ENCODE data around the gene KAT6B. TPM values are rescaled to one million over a fixed set of nuclear protein-coding genes. Genes with fewer than 3 reads are reported as not detected.
A peak's percentile ranks its signal among the peaks of the same experiment; 100 is the strongest.

Gene KAT6B
- total RNA-seq, 2 donors from 2014 or later = 25.3 to 39.1 TPM

DNA sequence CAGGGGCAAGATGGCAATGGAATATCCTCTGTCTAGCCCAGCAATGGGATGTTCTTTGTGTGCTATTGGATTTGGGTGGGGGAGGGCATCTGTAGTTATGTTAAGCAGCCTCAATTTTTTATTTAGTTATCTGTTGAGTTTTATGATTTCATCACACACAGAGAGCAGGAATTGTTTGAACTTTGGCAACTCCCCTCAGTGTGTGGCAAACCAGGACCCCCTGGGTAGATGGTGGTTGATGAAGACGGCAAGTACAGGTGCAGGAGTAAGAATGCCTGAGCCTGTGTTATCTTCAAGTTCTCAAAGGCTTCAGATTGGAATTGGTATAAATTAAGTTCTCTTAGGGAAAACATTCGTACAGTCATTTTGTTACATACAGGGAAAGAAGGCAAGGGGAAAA is 142.7 kb downstream of the KAT6B start:
- H3K9ac ChIP-seq (ENCODE audit: extremely low read depth, low read length, poor library complexity, severe bottlenecking) = no peak overlapping the region
- Mint-ChIP-seq H3K4me1 (peaks cover 24% of the 10 kb centered on the region), H3K27ac (no peak overlapping the region), H3K4me3 (no peak overlapping the region), H3K9me3 (peaks cover 3% of the 10 kb centered on the region), H3K27me3 (ENCODE audit: insufficient read depth) (no peaks in the 10 kb centered on the region), H3K36me3 (ENCODE audit: low read depth) (peaks cover 13% of the 10 kb centered on the region)
- no peaks in the 10 kb centered on the region for H3K36me3 ChIP-seq (ENCODE audit: control insufficient read depth, insufficient read depth, low read length)
- TF ChIP-seq, protein P1, sequence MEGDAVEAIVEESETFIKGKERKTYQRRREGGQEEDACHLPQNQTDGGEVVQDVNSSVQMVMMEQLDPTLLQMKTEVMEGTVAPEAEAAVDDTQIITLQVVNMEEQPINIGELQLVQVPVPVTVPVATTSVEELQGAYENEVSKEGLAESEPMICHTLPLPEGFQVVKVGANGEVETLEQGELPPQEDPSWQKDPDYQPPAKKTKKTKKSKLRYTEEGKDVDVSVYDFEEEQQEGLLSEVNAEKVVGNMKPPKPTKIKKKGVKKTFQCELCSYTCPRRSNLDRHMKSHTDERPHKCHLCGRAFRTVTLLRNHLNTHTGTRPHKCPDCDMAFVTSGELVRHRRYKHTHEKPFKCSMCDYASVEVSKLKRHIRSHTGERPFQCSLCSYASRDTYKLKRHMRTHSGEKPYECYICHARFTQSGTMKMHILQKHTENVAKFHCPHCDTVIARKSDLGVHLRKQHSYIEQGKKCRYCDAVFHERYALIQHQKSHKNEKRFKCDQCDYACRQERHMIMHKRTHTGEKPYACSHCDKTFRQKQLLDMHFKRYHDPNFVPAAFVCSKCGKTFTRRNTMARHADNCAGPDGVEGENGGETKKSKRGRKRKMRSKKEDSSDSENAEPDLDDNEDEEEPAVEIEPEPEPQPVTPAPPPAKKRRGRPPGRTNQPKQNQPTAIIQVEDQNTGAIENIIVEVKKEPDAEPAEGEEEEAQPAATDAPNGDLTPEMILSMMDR (conservative IDR thresholded peaks at IDR 0.05) = no peak
- peaks cover 8% of the 10 kb centered on the region for H3K4me1 ChIP-seq (ENCODE audit: control insufficient read depth, insufficient read depth, low read length)
- no peak overlapping the region for H3K4me3 ChIP-seq (ENCODE audit: low read length)
- no peaks in the 10 kb centered on the region for H3K9me3 ChIP-seq (ENCODE audit: control insufficient read depth, low read length)
- H3K27me3 ChIP-seq (ENCODE audit: control insufficient read depth, insufficient read depth, low read length, poor library complexity, severe bottlenecking) = no peaks in the 10 kb centered on the region
- 88 to 95% methylated on average over 2 of the region's 2 CpGs for WGBS, 2 experiments (ENCODE audit: insufficient coverage in 1 of 2, insufficient read length in 1 of 2)
- no peak overlapping the region for H3K27ac ChIP-seq (ENCODE audit: low read depth, low read length)
- no peak for DNase-seq

DNA sequence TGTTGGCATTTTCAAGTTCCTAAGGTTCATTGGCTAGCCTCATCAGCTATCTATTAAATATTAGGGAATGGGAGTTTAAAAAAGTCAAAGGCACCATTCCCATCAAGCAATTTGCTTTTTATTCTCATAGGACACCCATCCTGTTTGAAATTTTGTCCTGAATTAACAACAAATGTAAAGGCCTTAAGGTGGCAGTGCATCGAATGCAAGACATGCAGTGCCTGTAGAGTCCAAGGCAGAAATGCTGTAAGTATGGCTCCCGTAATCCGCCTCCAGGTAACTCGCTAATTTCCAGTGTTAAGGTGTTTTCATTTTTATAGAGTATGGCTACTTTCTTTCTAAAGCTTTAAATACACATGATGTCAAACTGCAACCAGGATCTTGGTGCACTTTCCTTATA is 143.1 kb downstream of the KAT6B start:
- H3K4me3 Mint-ChIP-seq = no peak overlapping the region
- H3K27ac Mint-ChIP-seq = no peak overlapping the region
- peaks cover 10% of the 10 kb centered on the region for H3K36me3 Mint-ChIP-seq (ENCODE audit: low read depth)
- no peaks in the 10 kb centered on the region for H3K27me3 Mint-ChIP-seq (ENCODE audit: insufficient read depth)
- Histone ChIP-seq H3K9me3 (ENCODE audit: control insufficient read depth, low read length) (no peaks in the 10 kb centered on the region), H3K36me3 (ENCODE audit: control insufficient read depth, insufficient read depth, low read length) (no peaks in the 10 kb centered on the region), H3K27ac (ENCODE audit: low read depth, low read length) (no peak overlapping the region), H3K27me3 (ENCODE audit: control insufficient read depth, insufficient read depth, low read length, poor library complexity, severe bottlenecking) (no peaks in the 10 kb centered on the region), H3K4me3 (ENCODE audit: low read length) (no peak overlapping the region), H3K4me1 (ENCODE audit: control insufficient read depth, insufficient read depth, low read length) (peaks cover 8% of the 10 kb centered on the region), H3K9ac (ENCODE audit: extremely low read depth, low read length, poor library complexity, severe bottlenecking) (no peak overlapping the region)
- peaks cover 24% of the 10 kb centered on the region for H3K4me1 Mint-ChIP-seq
- WGBS, 2 experiments (ENCODE audit: insufficient coverage in 1 of 2, insufficient read length in 1 of 2) = 90 to 91% methylated on average over 4 of the region's 4 CpGs
- TF ChIP-seq, protein P1 (conservative IDR thresholded peaks at IDR 0.05) = peak; percentile 22
- peaks cover 3% of the 10 kb centered on the region for H3K9me3 Mint-ChIP-seq
- DNase-seq = no peak

DNA sequence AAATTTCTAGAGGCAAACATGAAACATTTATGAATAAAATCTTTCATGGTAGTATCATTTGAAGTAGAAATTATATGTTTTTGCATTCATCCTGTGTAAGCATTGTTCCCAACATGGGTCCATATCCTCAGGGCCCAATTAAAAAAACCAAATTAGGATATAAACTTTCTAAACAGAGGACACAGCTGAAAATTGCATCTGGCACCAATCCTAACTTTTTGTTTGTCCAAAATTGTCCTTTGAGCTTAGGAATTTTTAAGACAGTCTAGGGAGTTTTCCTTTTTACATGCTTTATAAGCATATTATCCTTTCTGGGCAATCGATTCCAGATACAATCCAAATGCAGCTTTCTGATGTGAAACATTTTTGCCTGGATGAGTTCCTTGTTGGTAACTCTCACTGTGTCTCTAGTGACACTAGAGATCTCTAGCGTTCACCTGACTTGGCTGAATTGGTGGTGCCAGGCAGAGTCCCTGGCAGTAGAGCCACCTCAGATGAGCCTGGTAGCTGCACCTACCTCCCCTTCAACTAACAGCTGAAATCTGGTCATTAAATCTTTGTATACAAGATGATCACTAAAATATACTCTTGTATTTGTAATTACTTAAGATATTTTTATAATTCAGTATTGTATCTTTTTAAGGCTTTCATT is 147.5 kb downstream of the KAT6B start:
- Mint-ChIP-seq H3K27me3 (ENCODE audit: insufficient read depth) (no peaks in the 10 kb centered on the region), H3K27ac (no peak overlapping the region), H3K4me3 (no peak overlapping the region), H3K36me3 (ENCODE audit: low read depth) (peaks cover 16% of the 10 kb centered on the region), H3K4me1 (peaks cover 12% of the 10 kb centered on the region), H3K9me3 (no peaks in the 10 kb centered on the region)
- Histone ChIP-seq H3K36me3 (ENCODE audit: control insufficient read depth, insufficient read depth, low read length) (peaks cover 30% of the 10 kb centered on the region), H3K4me3 (ENCODE audit: low read length) (no peak overlapping the region), H3K27ac (ENCODE audit: low read depth, low read length) (no peak overlapping the region), H3K9ac (ENCODE audit: extremely low read depth, low read length, poor library complexity, severe bottlenecking) (no peak overlapping the region), H3K4me1 (ENCODE audit: control insufficient read depth, insufficient read depth, low read length) (peaks cover 3% of the 10 kb centered on the region), H3K27me3 (ENCODE audit: control insufficient read depth, insufficient read depth, low read length, poor library complexity, severe bottlenecking) (no peaks in the 10 kb centered on the region), H3K9me3 (ENCODE audit: control insufficient read depth, low read length) (no peaks in the 10 kb centered on the region)
- WGBS, 2 experiments (ENCODE audit: insufficient coverage in 1 of 2, insufficient read length in 1 of 2) = 93 to 100% methylated on average over 2 of the region's 2 CpGs
- TF ChIP-seq, protein P1 (conservative IDR thresholded peaks at IDR 0.05) = no peak
- DNase-seq = no peak

Measured in endodermal cell (in vitro differentiated cells).